Stimulated activated naive CD4-positive, alpha-beta T cell (primary cell): ENCODE measurements around the gene C11orf71.

Experiments
- DNase-seq, 6 experiments: peaks; one replicate each; lab custom pipeline; 2025; lab: John Stamatoyannopoulos, UW

Gene C11orf71

DNA sequence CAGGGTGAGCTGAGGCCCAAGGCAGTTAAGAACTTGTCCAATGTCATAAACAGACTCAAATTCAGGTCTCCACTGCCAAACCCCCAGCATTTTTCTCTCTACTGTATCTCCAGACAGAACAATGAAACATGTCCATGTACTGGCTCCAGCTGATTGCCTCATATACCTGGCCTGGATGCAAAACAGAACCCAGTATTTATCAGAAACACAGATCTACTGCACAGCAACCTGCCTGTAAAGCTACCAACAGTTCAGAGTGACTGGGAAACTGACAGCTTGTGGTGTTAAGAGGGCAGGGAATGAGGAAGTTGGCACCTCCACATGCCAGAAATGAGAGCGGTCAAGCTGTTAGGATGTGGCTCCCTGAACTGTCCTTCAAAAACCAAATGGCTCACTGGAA lies 41.6 kb downstream of the C11orf71 start:
- DNase-seq = no peak

DNA sequence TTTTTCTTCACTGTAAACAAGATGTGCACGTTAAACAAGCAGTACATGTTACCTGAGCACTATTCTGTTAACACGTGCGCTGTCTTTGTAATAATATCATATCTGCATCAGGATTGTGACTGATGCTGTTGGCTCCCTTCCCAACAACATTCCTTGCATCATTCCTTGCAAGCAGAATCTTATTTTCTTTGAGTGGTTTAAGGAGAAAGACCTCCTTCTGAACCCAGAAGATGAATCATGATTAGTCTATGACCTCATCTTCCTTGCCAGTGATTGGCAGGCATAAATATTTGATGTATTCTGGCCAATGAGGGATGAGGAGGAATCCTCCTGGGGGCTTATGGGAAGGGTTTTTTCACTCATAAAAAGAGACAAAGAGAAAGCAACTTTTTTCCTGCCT lies 46.2 kb downstream of the C11orf71 start:
- no peak for DNase-seq

DNA sequence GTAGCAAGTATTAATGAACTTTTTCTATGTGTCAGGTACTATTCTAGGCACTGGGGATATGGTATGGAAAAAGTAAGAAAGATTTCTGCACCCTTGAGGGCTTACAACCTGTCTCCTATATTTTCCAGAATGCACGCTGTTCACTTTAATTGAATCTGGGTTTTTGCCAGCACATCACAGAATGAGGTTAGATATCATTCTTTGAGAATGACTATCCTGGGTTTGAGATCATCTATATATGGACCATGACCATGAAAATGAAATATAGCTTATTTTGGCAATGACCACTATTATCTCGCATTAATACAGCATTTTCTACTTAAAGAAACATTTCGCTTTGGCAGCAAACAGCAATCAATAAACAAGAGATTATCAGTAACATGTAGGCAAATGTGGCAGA lies 46.9 kb downstream of the C11orf71 start:
- DNase-seq = no peak

DNA sequence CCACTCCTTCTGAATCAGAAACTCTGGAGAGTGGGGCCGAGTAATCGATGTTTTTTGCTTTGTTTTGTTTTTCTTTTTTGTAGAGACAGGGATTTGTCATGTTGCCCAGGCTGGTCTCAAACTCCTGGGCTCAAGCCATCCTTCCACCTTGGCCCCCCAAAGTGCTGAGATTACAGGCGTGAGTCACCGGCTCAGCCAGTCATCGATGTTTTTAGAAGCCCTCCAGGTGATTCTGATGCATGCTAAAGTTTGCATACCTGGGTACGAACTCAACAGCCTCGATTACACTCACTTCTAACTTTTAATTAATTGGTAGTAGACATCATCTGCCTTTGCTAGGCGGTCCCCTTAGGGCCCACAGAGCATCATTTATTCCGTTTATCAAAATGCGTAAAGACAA lies 50.3 kb downstream of the C11orf71 start:
- no peak for DNase-seq
